Regular cardiac myocyte (primary cell): ENCODE data around the gene ELAVL2. TPM values are rescaled to one million over a fixed set of nuclear protein-coding genes. Genes with fewer than 3 reads are reported as not detected.

Experiments used
- total RNA-seq: library from RNA; depleted of rRNA; stranded (reverse); fragments of >200 nt; gene quantifications from 2 replicates; pipeline ENCODE4 v1.2.3, GENCODE V29; 2014

Gene ELAVL2
- total RNA-seq: not detected in 2 replicates

DNA sequence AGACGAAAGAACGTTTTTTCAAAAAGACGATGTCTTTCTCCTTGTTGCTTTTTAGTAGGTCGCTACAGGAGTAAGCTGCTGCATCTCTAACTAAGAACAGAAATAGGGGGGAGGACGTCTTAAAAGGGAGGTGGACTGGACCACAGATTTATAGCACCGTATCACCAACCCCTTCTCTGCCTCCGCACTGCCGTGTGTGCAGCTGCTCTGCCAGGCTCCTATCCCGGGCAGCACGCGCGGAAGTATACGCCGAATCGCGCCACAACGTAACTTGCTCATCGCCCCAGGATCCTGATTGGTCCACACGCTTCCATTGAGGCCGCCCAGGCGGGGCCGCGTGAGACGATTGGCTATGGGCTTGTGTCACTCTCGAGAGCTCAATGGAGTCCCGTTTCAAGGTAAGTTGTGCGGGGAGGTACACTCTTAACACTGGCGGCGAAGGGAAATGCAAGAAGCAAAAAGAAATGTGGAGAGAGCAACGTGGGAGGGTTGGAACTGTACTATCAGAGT is at the start of gene ELAVL2:
TSS of gene ELAVL2 (minus strand) at position 121 of the 510 bp plus-strand sequence. CDS start 64,006 bp downstream, outside the sequence.

